HG03457 (cell line): ENCODE results near the gene MUC5B.
"Not testable (repeated sequence)": the region's sequence is repeated elsewhere in the genome, so short reads cannot be mapped to it uniquely, and the experiment has no call there.

Experiments used
- ATAC-seq: cut with Tn5 transposase; IDR thresholded peaks from one replicate; pipeline ENCODE4 v1.9.1; 2021; ENCODE audit warnings: moderate number of reproducible peaks; ENCODE audit not compliant: unreplicated experiment

Gene MUC5B

GRCh38 chr11:1188451-1189130 lies 34.3 kb upstream of the MUC5B start:
- ATAC-seq = not testable (repeated sequence)

- ATAC-seq = not testable (repeated sequence)
Measured at GRCh38 chr11:1189816-1190215, 33.0 kb upstream of the MUC5B start.

GRCh38 chr11:1191786-1192470 lies 30.9 kb upstream of the MUC5B start:
- not testable (repeated sequence) for ATAC-seq

- no peak for ATAC-seq
Measured at GRCh38 chr11:1192741-1193325, 30.0 kb upstream of the MUC5B start.

GRCh38 chr11:1193326-1194230 lies 29.3 kb upstream of the MUC5B start:
- no peak for ATAC-seq

- ATAC-seq = no peak
Measured at GRCh38 chr11:1194231-1194976, 28.5 kb upstream of the MUC5B start.

- ATAC-seq = no peak
Measured at GRCh38 chr11:1194977-1195681, 27.7 kb upstream of the MUC5B start.

GRCh38 chr11:1195682-1196515 lies 27.0 kb upstream of the MUC5B start:
- no peak for ATAC-seq

- ATAC-seq = no peak
Measured at GRCh38 chr11:1196516-1197391, 26.1 kb upstream of the MUC5B start.

GRCh38 chr11:1197431-1197885 lies 25.4 kb upstream of the MUC5B start:
- no peak for ATAC-seq

GRCh38 chr11:1197886-1198560 lies 24.8 kb upstream of the MUC5B start:
- no peak for ATAC-seq

- ATAC-seq = no peak
Measured at GRCh38 chr11:1198561-1199240, 24.2 kb upstream of the MUC5B start.

GRCh38 chr11:1199241-1199750 lies 23.6 kb upstream of the MUC5B start:
- ATAC-seq = no peak

- no peak for ATAC-seq
Measured at GRCh38 chr11:1199751-1200610, 22.9 kb upstream of the MUC5B start.

GRCh38 chr11:1200611-1201191 lies 22.2 kb upstream of the MUC5B start:
- ATAC-seq = no peak
